Measurements from ENCODE around the gene MPG. TPM values are rescaled to one million over a fixed set of nuclear protein-coding genes. Genes with fewer than 3 reads are reported as not detected.

The MPG gene
- total RNA-seq, 1 donor from 2014 or later = 56.5 TPM

GRCh38 chr16:74747-75334 lies 3.2 kb upstream of the MPG start:
- H3K27ac Mint-ChIP-seq (ENCODE audit: unreplicated experiment) = peak overlapping the region; percentile 86
- peak overlapping the region; percentile 68 for H3K4me3 Mint-ChIP-seq (ENCODE audit: unreplicated experiment)

DNA sequence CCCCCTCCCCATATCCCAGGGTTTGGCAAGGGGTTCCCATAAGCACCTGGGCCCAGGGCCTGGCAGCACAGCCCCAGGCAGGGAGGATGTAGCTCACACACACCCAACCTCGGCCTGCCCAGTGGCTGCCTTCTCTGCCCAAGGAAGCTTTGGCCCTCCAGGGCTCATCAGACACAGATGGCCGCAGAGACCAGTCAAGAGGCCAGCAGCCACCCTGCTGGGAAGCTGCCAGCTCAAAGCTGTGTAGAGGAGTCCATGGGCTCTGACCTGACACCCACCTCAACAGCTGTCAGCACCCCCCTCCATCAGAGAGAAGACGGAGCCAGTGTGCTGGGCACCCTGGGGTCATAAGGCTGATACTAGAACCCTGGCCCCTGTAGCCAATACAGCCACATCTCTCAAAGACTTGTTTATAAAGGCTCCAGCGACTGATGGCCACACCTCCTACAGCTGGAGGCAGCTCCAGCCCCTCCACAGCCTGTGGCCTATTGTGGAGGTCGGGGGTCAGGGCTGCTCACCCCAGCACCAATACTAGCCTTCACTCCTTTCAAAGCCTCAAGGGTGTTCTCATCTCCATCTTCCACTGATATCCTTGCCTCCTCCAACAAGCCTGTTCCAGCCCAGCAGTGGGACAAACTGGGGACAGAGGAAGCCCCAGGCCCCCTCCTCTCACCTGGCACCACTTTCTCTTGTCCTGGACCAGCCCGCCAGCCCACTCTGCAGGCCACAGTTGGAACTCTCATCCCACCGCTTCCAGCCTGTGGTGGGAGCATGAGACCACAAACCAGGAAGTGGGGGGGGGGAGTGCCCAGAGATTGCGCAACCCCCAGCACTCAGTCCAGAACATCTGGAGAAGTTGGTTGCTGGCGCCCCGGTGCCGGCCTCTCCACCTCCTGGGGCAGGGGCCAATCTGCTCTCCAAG lies 2.2 kb upstream of the MPG start:
- Mint-ChIP-seq H3K27ac (ENCODE audit: unreplicated experiment) (peak overlapping the region; percentile 79), H3K27me3 (ENCODE audit: low read depth, unreplicated experiment) (no peaks in the 10 kb centered on the region), H3K9me3 (ENCODE audit: unreplicated experiment) (no peaks in the 10 kb centered on the region), H3K36me3 (ENCODE audit: low read depth, unreplicated experiment) (peaks cover 3% of the 10 kb centered on the region), H3K4me1 (ENCODE audit: low read depth, unreplicated experiment) (peaks cover 37% of the 10 kb centered on the region), H3K4me3 (ENCODE audit: unreplicated experiment) (peak overlapping the region; percentile 62)
- no peaks in the 10 kb centered on the region for H3K27me3 ChIP-seq (ENCODE audit: insufficient read depth, low read length)
- H3K9me3 ChIP-seq (ENCODE audit: insufficient read depth, low read depth, low read length) = no peaks in the 10 kb centered on the region
- H2AFZ ChIP-seq (ENCODE audit: low read depth, low read length) = no peak overlapping the region
- peak overlapping the region; percentile 98 for H3K4me2 ChIP-seq (ENCODE audit: low read length)
- H3K36me3 ChIP-seq (ENCODE audit: insufficient read depth, low read length) = peaks cover 2% of the 10 kb centered on the region
- H3K4me3 ChIP-seq (ENCODE audit: insufficient read depth, low read depth, low read length) = no peak overlapping the region
- no peak for FAIRE-seq
- peaks cover 25% of the 10 kb centered on the region for H3K79me2 ChIP-seq (ENCODE audit: insufficient read depth, low read length)
- no peak for TF ChIP-seq EZH2 (IDR thresholded peaks at IDR 0.05; ENCODE audit: insufficient read depth, low read length)
- TF ChIP-seq, protein P1, sequence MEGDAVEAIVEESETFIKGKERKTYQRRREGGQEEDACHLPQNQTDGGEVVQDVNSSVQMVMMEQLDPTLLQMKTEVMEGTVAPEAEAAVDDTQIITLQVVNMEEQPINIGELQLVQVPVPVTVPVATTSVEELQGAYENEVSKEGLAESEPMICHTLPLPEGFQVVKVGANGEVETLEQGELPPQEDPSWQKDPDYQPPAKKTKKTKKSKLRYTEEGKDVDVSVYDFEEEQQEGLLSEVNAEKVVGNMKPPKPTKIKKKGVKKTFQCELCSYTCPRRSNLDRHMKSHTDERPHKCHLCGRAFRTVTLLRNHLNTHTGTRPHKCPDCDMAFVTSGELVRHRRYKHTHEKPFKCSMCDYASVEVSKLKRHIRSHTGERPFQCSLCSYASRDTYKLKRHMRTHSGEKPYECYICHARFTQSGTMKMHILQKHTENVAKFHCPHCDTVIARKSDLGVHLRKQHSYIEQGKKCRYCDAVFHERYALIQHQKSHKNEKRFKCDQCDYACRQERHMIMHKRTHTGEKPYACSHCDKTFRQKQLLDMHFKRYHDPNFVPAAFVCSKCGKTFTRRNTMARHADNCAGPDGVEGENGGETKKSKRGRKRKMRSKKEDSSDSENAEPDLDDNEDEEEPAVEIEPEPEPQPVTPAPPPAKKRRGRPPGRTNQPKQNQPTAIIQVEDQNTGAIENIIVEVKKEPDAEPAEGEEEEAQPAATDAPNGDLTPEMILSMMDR (IDR thresholded peaks at IDR 0.05; ENCODE audit: insufficient read depth, low read depth, low read length) = peak; percentile 8
- peak; percentile 67 for DNase-seq (ENCODE audit: low read depth)
- H4K20me1 ChIP-seq (ENCODE audit: insufficient read depth, low read length) = peaks cover 16% of the 10 kb centered on the region
- no peak overlapping the region for H3K9ac ChIP-seq (ENCODE audit: low read length)
- H3K27ac ChIP-seq (ENCODE audit: low read depth, low read length) = peak overlapping the region; percentile 70
- peaks cover 60% of the 10 kb centered on the region for H3K4me1 ChIP-seq (ENCODE audit: insufficient read depth, low read length)

More at GRCh38 chr16:74747-75334, 3.2 kb upstream of the MPG start:
- TF ChIP-seq, protein P1 (IDR thresholded peaks at IDR 0.05; ENCODE audit: insufficient read depth, low read depth, low read length) = no peak
- TF ChIP-seq EZH2 (IDR thresholded peaks at IDR 0.05; ENCODE audit: insufficient read depth, low read length) = no peak
- Histone ChIP-seq H3K4me2 (ENCODE audit: low read length) (no peak overlapping the region), H3K79me2 (ENCODE audit: insufficient read depth, low read length) (peaks cover 35% of the 10 kb centered on the region), H3K27me3 (ENCODE audit: insufficient read depth, low read length) (no peaks in the 10 kb centered on the region), H4K20me1 (ENCODE audit: insufficient read depth, low read length) (peaks cover 26% of the 10 kb centered on the region), H3K4me1 (ENCODE audit: insufficient read depth, low read length) (peaks cover 62% of the 10 kb centered on the region), H3K36me3 (ENCODE audit: insufficient read depth, low read length) (peaks cover 2% of the 10 kb centered on the region), H2AFZ (ENCODE audit: low read depth, low read length) (no peak overlapping the region), H3K9ac (ENCODE audit: low read length) (no peak overlapping the region), H3K27ac (ENCODE audit: low read depth, low read length) (no peak overlapping the region), H3K4me3 (ENCODE audit: insufficient read depth, low read depth, low read length) (no peak overlapping the region), H3K9me3 (ENCODE audit: insufficient read depth, low read depth, low read length) (no peaks in the 10 kb centered on the region)
- peaks cover 3% of the 10 kb centered on the region for H3K36me3 Mint-ChIP-seq (ENCODE audit: low read depth, unreplicated experiment)
- no peaks in the 10 kb centered on the region for H3K27me3 Mint-ChIP-seq (ENCODE audit: low read depth, unreplicated experiment)
- no peak for DNase-seq (ENCODE audit: low read depth)
- no peak for FAIRE-seq
- peaks cover 39% of the 10 kb centered on the region for H3K4me1 Mint-ChIP-seq (ENCODE audit: low read depth, unreplicated experiment)
- no peaks in the 10 kb centered on the region for H3K9me3 Mint-ChIP-seq (ENCODE audit: unreplicated experiment)
